ENCODE measurements around the gene RPL10A.

The RPL10A gene

DNA sequence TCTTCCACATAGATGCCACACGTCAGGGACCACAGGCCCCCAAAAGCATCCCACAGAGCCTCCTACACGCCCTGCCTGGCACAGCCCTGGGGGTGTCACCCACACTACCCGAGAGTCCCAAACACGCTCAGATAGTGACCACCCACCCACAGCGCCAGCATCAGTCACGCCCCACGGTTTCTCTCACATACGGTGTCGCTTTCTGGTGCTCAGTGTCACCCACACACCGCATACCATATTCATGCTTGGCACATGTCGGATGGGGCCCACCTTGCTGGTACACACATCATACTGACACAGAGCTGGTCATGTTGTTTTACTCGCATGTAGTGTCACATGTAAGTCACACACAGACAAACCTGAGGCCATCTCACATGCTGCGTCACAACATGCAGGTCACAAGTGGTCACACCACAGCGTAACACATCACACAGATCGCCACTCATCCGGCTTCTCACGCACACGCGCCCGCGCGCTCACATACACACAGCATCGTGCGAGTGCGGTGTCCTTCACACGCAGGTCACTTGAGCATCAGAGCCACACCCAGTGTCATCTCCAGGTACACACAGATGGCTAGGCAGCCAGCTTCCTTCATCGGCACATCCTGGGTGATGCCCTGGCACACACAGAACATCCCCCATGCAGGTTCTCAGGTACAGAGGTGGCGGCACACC, 25.2 kb downstream of the RPL10A start:
- H3K4me3 ChIP-seq (ENCODE audit: low read depth, low read length), result peak overlapping the region; percentile 77
- TF ChIP-seq, protein P1, sequence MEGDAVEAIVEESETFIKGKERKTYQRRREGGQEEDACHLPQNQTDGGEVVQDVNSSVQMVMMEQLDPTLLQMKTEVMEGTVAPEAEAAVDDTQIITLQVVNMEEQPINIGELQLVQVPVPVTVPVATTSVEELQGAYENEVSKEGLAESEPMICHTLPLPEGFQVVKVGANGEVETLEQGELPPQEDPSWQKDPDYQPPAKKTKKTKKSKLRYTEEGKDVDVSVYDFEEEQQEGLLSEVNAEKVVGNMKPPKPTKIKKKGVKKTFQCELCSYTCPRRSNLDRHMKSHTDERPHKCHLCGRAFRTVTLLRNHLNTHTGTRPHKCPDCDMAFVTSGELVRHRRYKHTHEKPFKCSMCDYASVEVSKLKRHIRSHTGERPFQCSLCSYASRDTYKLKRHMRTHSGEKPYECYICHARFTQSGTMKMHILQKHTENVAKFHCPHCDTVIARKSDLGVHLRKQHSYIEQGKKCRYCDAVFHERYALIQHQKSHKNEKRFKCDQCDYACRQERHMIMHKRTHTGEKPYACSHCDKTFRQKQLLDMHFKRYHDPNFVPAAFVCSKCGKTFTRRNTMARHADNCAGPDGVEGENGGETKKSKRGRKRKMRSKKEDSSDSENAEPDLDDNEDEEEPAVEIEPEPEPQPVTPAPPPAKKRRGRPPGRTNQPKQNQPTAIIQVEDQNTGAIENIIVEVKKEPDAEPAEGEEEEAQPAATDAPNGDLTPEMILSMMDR (IDR thresholded peaks at IDR 0.05; ENCODE audit: insufficient read depth, low read length, missing control alignments), result no peak
- CTCF ChIA-PET, result no interaction called here
- POLR2A ChIA-PET, result no interaction called here
- DNase-seq (ENCODE audit: low read depth, low spot score), result no peak

DNA sequence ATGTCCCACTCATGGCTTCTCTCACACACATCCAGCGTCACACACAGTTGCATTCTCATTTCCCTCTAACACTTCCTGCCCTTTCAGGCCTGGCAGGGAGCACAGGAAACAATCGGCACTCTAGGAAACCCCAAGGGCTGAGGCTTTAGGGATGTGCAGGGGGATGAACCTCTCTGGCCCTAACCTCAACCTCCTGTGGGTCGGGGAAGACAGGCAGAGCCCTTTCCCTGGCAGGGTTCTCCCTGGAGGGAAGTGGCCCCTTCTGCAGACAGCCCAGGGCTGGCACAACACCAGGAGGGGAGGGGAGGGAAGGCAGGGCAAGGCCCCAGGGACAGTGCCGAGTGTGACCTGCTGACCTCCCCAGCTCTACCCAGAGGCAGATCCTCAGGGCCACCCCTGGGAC, 26.0 kb downstream of the RPL10A start:
- H3K4me3 ChIP-seq (ENCODE audit: low read depth, low read length), result peak overlapping the region; percentile 77
- DNase-seq (ENCODE audit: low read depth, low spot score), result no peak
- TF ChIP-seq, protein P1 (IDR thresholded peaks at IDR 0.05; ENCODE audit: insufficient read depth, low read length, missing control alignments), result no peak
- ChIA-PET CTCF (no interaction called here), POLR2A (interaction anchor here (0.6 to 1.5 kb wide), 2 partner anchors 20 to 21 kb away, joined by 3 read pairs; no protein-coding TSS in a partner anchor)

DNA sequence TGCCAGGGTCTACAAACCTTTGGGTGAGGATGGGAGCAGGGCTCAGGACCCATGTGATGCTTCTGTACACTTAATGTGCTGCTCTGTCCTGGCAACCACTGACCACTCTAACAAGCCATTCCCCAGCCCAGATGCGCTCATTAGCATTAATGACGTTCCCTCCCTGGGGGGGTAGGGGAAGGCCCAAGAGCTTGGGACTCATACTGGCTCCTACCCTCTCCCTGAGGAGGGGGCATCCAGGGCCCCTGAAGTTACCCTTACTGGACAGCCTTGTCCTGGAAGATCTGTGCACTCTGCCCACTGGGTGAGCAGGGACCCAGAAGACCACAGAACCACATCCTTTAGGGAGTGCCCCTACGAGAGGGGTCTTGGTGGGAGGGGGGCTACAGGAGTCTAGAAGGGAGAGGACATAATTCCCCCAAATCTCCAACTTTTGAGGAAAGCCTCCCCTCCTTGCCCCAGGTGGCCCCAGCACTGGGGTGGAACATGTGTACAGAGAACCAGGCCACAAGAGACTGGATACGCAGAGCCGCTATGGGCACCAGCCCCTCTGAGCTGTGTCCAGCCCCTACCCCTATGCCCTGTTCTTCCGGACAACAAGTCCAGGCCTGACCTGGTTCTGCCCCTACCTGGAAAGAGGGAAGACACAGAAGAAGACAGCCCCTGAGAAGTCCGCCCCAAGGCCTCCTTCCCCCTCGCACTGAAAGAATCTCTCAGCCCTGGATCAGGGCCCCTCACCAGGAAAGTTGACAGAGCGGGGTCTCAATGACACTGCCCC, 27.2 kb downstream of the RPL10A start:
- H3K4me3 ChIP-seq (ENCODE audit: low read depth, low read length), result peak overlapping the region; percentile 77
- TF ChIP-seq, protein P1 (IDR thresholded peaks at IDR 0.05; ENCODE audit: insufficient read depth, low read length, missing control alignments), result no peak
- ChIA-PET CTCF (interaction anchor here (1.7 kb wide), 1 partner anchor 28 kb away, joined by 4 read pairs; no protein-coding TSS in a partner anchor), POLR2A (interaction anchor here (0.8 to 3.9 kb wide), 3 partner anchors 23 to 24 kb away, joined by 3 to 22 read pairs (median 6); no protein-coding TSS in a partner anchor)
- no peak for DNase-seq (ENCODE audit: low read depth, low spot score)

DNA sequence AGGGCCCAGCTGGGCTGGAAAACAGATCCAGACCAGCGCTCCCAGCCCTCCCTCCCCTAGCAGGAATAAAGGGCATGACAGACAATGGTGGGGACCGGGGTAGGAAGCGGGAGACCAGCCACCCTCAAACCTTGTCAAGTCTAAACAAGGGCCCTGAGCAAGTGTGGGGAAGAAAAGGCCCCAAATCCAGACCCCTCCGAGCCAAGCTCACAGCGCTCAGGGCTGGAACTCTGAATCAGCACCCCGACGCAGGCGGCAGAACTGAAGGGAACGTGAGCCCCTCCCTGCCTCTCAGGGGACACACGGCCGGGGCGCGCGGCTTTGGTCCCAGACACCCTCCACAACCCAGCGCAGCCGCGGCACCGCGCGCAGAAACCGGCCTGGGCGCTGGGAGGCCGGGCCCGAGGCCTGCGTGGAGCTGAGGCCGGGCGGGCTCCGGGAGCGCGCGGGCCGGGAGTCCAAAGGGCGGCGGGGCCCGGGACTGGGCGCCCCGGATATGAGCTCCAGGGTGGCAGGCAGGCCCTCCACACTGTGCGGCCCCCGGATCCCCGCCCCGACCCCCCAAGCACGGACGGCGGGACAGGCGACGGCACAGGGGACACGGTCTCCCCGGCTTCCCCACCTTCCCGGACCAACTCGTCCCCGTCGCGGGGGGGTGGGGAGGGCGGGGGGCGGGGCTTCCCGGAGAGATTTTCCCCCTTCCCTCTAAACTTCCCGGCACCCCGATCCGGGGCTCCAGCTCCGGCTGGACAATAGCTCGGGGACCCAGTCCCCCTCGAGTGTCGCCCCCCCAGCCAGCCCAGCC, 28.0 kb downstream of the RPL10A start:
- POLR2A ChIA-PET, result interaction anchor here (0.8 to 3.9 kb wide), 4 partner anchors 23 to 28 kb away, joined by 3 to 22 read pairs (median 9); partner anchors contain the start of gene RPL10A
- peak overlapping the region; percentile 77 for H3K4me3 ChIP-seq (ENCODE audit: low read depth, low read length)
- TF ChIP-seq, protein P1 (IDR thresholded peaks at IDR 0.05; ENCODE audit: insufficient read depth, low read length, missing control alignments), result no peak
- DNase-seq (ENCODE audit: low read depth, low spot score), result no peak
- CTCF ChIA-PET, result interaction anchor here (0.9 to 2.1 kb wide), 5 partner anchors 16 to 56 kb away, joined by 3 to 5 read pairs (median 4); partner anchors contain the start of gene RPL10A

DNA sequence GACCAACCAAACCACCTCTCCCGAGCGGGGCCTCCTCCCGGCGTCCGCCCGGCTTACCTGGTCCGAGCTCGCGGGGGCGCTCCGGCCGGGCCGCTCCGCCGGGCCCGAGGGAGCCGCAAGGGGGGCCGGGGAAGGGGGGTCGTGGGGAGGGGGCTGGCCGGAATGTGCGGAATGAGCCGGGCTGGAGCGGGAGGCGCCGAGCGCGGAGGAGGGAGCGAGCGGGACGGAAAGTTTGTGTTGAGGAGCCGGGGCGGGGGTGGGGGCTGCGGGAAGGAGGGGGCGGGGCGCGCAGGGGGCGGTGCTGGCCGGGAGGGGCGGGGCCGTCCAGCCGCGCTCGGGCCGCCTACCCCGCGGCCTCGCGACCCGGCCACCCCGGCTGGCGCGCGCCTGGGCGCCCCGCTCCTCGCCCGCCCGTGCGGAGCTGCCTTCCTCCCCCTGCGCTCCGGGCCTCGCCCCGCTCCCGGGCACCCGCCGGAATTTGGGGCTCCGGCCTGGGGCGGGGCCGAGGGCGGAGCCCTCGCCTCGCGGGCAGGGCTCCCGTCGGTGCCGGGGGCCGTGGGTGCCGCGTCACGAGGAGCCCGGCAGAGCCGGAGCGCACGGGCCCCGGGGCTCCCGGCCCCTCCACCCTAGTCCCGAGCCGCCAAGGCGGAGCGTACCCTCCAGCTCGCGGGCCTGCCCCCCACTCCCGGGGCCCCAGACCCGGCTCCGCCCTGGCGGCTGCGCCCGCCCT, 28.8 kb downstream of the RPL10A start, which contains the start of gene TEAD3:
Gene TEAD3, minus strand, starts transcription at position 239 of the 730 bp plus-strand sequence.
- TF ChIP-seq, protein P1 (IDR thresholded peaks at IDR 0.05; ENCODE audit: insufficient read depth, low read length, missing control alignments), result peak; percentile 13
- no peak for DNase-seq (ENCODE audit: low read depth, low spot score)
- ChIA-PET POLR2A (interaction anchor here (1.1 to 3.9 kb wide), 6 partner anchors 8 to 28 kb away, joined by 3 to 22 read pairs (median 6); partner anchors contain the start of gene RPL10A), CTCF (interaction anchor here (0.9 to 2.1 kb wide), 7 partner anchors 10 to 55 kb away, joined by 3 to 7 read pairs (median 4); partner anchors contain the start of gene RPL10A)
- peak within 1 kb of the TSS; percentile 77 for H3K4me3 ChIP-seq (ENCODE audit: low read depth, low read length)

Measured in AG04449 (cell line).